HG03558 (cell line): ENCODE measurements around the gene CUL7.
"Not testable (repeated sequence)": the region's sequence is repeated elsewhere in the genome, so short reads cannot be mapped to it uniquely, and the experiment has no call there.

Experiments
- ATAC-seq: cut with Tn5 transposase; IDR thresholded peaks from one replicate; pipeline ENCODE4 v1.9.1; 2021; ENCODE audit warnings: moderate number of reproducible peaks; ENCODE audit not compliant: unreplicated experiment; ENCODE audit errors: extremely low read depth

CUL7 gene

DNA sequence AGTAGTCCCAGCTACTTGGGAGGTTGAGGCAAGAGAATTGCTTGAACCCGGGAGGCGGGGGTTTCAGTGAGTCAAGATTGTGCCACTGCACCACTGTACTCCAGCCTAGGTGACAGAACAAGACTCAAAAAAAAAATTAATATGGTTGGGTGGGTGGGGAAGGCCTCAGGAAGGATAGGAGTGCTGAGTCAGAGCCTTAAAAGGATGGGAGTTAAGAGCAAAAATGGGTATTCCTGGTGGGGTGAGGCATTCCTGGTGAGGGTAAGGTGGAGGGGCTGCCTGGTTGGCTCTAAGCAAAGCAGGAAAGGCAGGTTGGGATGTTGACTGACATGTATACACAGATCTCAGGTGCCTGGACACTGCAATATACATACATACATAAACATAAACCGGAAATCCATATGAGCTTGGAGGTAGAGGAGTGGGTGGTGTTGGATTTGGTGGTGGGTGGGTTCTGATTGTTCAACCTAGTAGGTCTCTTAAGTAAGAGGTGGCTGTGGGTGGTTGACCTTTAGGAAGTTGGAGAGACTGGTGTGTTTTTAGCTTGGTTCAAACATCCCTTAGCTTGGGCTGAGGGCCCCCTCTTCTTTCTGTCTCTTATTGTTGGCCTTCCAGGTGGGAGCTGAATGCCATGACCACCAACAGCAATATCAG, 33.5 kb downstream of the CUL7 start:
- ATAC-seq, result no peak

DNA sequence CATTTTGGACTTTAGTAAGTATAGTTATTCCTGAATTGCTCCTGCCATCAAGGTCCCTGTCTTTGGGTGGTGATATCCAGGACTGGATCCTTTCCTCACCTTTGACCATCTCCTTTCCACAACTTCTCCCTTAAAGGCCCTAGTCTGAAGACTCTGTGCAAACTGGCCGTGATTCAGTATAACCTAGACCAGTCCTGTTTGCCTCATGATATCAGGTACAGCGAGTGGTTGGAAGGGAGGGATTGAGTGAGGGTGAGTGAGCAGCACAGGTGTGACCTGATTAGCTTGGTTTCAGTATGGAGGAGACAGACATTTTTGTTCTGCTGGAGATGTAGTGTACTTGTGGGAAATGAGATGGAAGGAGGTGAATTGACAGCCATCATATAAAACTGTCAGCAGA, 34.5 kb downstream of the CUL7 start:
- no peak for ATAC-seq

DNA sequence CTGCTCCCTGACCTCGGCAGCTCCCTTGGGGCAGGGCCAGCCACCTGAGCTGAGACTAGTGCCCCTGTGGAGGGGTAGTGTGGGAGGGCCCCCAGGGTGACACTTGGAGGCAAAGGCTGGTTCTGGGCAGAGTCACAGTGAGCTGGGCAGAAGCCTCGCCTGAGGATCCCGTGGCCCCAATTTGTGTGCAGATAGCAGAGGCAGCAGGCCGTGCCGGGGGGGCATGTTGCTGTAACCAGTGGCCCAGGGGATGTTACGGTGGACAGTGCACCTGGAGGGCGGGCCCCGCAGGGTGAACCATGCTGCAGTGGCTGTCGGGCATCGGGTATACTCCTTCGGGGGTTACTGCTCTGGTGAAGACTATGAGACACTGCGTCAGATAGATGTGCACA, 36.7 kb downstream of the CUL7 start:
- no peak for ATAC-seq

DNA sequence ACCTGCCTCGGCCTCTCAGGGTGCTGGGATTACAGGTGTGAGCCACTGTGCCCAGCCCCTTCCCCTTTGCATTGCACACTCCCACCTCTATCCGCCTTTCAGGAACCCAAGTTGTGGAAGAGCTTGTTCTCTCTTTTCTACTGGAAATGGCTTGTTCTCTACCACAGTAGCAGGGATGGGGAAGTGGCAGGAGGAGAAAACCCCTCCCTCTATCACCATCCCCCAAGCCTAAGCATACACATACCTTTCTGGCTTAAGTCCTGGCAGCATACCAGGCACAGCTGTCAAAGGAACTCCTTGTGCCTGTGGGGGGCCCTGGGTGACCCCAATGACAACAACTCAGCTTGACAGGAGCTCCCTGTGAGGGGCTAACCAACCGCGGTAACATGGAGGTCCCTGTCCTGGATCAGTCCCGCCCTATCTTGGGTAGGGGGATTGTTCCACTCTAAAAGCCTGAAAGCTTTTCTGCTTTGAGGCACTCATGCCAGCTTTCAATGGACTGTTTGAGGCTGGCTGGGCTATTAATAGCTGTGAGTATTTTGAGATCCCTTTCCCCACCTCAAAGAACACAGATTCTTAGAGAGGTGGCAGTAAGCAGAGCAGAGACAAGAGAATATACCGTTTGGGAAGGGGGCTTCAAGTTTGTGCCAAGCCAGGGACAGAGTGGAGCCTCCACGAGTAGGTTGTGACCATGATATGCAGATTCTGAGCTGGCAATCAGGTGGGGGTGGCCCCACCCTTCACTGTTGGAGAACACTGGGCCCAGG, 37.3 kb downstream of the CUL7 start:
- ATAC-seq, result no peak

DNA sequence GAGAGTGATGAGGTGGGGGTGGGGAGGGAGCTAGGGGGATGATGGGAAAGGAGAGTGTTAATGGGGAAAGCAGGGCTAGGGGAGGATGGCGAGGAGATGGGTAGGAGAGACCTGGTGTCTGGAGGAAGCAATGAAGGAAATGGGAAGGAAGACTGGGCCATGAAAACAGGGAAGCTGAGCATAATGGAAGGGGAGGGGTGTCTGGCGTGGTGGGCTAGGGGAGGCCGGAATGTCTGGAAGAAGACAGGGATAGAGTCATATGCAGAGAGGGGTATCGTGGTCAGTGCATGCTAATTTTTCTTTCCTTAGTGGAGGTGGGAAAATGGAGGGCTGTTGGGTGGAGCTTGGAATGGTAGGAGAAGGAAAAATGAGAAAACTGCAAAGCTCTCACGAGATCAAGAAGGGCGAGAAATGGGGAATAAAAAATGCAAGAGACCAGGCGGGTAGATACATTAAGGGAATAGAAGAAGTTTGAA, 39.2 kb downstream of the CUL7 start:
- no peak for ATAC-seq

DNA sequence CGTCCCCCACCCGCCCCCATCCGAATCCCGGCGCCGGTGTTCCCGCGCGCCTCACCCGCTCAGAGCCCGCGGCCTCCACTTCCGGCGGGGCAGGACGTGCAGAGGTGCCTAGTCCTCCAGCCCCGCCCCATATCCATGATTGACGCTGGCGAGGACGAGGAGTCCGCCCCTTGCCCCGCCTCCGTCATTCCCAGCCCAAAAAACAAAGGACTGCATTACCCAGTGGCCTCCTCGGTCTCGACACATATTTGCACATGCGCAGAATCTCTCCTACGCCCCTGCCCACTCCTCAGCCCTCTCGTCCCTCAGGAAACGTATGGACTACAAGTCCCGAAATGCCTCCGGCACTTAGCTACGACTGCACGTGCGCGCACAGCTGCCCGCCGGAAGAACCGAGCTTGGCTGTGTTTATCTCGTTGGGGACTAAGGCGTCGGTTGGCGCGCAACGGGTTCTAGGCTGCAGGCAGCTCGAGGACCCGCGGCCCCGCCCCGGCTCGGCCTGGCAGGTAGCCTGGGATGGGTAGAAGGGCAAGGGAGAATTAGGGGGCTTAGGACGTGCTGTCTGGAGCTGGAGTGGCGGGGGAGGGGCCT, 39.7 kb downstream of the CUL7 start, which contains the start of the genes KLHDC3 and MEA1:
KLHDC3 (plus strand) TSS at position 407 of the 591 bp plus-strand sequence. CDS start 2,944 bp downstream, outside the sequence.
MEA1 (minus strand) TSS at position 104 of the 591 bp plus-strand sequence. CDS start 133 bp downstream, outside the sequence.
- peak; percentile 79 for ATAC-seq

DNA sequence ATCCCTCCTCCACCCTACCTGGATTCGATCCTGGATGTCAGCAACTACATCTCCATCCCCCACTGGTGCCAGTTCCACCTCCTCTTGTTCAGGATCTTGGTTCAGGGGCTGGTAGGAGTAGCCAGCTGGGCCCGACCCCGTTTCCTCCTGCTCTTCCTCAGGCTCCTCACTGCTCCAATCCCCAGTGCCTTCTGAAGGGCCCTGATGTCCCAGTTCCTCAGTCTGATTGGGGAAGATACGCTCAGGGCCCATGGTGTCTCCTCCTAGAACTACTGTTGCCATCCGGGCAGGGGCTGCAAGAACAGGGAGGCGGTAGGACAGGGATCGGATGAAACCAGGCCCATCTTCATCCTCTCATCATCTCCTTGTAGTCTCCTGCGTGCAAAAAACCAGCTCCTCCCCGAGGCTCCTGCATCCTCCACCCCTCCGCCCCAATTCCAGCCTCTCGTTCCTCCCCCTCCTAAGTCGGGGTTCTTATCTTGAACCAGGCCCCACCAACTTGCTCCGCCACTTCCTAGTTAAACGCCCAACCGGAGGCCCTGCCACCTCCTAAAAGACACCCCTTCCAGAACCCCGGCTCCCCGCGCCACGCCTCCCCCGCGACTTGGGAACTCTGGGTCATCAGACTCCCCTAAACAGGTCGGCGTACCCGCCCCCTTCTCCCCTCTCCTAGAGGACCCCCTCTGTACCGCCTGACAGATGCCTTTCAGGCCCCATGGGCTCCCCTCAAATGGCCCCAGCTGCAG, 40.4 kb downstream of the CUL7 start:
- no peak for ATAC-seq

DNA sequence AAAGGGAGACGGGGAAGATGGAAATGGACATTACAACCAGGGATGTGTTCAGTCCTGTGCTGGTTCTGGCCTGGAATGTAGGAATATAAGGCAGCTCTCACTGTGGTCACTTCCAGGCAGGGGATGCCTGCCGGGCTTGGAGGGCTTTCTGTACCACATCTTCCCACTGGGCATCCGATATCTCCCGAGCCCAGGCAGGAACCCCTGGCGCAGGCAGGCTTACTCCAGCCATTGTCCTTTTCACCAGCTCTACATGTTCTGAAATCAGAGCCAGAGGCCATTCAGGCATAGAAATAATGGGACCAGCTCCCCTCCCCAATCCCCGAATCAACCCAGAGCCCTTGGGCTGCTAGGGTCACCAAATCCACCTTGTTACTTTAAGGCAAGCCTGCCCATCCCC, 41.3 kb downstream of the CUL7 start:
- no peak for ATAC-seq

DNA sequence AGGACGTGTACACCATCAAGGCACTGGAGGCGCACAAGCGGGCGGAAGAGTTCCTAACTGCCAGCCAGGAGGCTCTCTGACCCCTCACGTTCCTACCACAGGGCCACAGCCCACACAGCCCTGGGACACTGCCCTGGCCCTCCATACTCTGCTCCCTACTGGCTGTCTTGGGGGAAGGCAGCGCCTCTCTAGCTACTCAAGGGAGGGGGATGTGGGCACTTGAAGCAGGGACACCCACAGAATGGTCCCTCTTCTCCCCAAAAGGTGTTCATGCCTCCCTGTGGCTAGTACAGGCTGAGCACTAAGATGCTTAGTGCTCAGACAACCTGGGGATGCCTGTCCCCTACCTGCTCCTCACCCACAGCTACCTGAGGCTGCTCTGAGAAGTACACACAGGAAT, 42.4 kb downstream of the CUL7 start:
- ATAC-seq, result no peak

DNA sequence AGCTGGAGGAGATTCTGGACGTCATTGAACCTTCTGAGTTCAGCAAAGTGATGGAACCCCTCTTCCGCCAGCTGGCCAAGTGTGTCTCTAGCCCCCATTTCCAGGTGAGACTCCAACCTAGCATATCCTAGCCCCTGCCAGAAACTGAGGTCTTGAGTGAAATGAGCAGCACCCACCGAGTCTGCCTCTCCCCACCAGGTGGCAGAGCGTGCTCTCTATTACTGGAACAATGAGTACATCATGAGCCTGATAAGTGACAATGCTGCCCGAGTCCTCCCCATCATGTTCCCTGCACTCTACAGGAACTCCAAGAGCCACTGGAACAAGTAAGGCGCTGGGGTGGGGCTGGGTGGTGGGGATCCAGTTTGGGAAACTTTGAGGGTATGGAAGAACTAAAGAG, 44.5 kb downstream of the CUL7 start:
- no peak for ATAC-seq

DNA sequence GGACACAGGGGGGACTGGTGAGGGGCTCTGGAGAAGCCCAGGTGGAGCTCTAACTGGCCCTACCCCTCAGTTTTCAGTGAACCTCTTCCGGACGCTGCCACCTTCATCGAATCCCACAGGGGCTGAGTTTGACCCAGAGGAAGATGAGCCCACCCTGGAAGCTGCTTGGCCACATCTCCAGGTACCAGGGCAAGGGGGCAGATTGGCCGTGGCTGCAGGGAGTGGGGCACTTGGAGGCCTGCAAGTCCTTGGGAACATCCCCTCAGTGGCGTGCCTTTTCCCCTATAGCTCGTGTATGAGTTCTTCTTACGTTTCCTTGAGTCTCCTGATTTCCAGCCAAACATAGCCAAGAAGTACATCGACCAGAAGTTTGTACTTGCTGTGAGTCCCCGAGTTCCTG, 46.5 kb downstream of the CUL7 start:
- no peak for ATAC-seq

DNA sequence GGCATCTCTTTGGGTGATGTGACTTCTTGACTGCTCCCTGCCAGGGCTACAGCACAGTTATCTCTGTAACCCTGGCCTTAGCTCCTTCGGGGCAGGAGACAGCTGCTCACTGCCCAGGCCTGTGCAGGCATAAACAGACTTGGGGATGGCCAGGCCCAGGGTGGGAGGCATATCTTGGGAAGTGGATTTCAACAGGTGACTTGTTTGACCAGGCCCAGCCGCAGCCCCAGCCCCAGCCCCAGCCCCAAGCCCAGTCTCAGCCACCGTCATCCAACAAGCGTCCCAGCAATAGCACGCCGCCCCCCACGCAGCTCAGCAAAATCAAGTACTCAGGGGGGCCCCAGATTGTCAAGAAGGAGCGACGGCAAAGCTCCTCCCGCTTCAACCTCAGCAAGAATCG, 47.4 kb downstream of the CUL7 start:
- ATAC-seq, result no peak

DNA sequence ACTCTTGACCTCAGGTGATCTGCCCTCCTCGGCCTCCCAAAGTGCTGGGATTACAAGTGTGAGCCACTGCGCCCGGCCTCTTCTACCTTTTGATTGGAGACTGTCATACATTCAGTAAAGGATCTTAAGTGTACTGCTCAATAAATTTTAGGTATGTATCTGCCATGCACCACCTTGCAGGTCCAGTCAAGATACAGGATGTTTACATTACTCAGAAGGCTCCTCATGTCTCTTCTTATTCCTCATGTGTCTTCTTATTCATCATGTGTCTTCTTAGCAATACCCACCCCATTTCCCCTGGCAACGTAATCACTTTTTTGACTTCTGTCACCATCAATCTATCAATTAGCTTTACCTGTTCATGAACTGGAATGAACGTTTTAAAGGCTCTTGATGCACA, 47.8 kb downstream of the CUL7 start:
- ATAC-seq, result no peak

DNA sequence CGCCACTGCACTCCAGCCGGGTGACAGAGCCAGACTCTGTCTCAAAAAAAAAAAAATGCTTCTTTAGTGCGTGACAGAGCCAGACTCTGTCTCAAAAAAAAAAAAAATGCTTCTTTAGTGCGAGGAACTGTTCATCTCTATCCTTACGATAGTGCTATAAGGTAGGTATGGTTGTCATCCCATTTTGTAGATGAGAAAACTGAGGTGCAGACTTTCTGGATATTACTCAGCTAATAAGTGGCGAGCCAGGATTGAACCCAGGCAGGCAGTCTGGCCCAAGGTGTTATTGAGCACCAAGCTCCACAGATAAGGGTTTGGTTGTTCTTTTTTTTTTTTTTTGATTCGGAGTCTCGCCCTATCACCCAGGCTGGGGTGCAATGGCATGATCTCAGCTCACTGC, 51.8 kb downstream of the CUL7 start:
- ATAC-seq, result no peak

DNA sequence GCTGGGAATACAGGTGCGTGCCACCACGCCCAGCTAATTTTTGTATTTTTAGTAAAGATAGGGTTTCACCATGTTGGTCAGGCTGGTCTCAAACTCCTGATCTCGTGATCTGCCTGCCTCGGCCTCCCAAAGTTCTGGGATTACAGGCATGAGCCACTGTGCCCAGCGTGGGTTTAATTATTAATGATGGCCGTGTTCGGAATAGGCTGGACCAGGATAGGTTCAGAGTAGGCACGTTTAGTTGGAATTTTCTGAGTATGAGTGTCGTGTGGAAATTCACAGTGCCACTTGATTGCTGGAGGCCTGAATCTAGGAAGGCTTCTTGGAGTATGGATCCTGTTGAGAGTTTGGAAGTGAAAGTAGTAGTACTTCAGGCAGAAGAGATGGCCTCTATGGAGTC, 55.4 kb downstream of the CUL7 start:
- not testable (repeated sequence) for ATAC-seq

DNA sequence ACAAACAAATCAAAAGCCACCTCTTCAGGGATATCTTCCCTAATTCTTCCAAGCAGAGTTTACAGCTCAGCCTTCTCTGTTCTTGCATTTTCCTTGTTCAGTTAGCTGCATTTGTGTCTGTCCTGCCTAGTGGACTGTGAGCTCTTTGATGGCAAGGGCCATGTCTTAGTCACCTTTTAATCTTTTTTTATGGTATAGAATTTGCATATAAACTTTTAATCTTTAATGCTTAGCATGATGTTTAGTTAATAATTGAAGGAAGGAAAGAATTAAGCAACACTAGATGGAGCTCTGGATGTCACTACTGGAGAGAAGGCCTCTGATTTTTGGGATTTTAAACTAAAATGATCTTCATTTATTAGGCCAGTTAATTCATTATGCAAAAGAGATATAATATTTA, 57.1 kb downstream of the CUL7 start:
- ATAC-seq, result no peak

DNA sequence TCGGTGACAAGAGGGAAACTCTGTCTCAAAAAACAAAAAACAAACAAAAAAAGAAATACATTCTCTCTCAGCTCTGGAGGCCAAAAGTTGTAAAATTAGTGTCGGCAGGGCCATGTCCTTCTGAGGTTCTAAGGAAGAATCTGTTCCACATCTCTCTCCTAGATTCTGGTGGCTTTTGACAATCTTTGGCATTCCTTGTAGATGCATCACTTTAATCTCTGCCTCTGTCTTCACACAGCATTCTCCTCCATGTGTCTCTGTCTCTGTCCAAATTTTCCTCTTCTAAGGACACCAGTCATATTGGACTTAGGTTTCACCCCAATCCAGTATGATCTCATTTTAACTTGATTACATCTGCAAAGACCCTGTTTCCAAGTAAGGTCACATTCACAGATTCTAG, 60.2 kb downstream of the CUL7 start:
- no peak for ATAC-seq

DNA sequence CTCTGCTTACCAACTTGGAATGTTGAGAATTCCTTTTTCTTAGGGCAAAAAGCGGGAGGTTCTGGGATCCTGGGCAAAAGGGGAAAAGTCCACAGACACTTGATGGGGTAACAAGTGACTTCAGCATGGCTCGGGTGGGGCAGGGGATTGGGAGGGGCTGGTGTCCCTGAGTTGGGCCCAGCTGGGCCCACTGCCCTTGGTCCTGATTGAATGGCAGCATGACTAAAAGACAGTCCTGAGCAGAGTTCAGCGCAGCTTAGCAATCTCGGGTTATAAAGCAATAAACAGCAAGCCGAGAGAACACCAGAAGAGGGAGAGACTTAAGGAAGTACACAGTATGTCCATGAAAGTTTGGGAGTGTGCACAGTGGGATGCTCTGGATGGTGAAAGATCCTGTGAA, 63.7 kb downstream of the CUL7 start:
- no peak for ATAC-seq

DNA sequence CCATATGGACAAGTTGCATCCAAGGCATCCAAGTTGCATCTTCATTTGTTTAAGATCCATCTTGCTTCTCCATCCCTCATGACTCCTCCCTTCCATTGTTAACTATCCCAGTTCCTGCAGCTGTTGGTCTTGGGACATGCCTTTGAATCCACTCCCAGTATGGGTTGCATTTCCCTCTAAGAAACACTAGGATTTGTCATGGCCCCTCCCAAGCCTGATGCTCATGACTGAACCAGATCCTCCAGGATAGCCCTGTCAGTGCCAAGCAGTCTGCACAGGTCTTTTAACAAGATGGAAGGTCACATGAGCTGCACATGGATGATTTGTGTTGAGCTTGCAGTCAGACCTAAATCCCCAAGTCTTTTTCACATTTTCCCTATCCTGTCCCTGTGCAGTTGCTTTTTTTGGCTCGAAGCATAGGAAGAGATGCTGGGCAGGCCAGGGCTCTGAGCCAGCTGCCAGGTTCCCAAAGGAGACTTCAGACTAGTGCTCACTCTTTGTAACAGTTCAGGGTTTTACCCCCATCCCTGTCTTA, 65.1 kb downstream of the CUL7 start:
- ATAC-seq, result no peak
